Measurements from ENCODE around the gene RASA3.
"Not testable (repeated sequence)": the region's sequence is repeated elsewhere in the genome, so short reads cannot be mapped to it uniquely, and the experiment has no call there.

GRCh38 chr13:114126086-114126485 lies 6.3 kb downstream of the RASA3 start:
- TF ChIP-seq CTCF, POLR2AphosphoS5, POLR2A (IDR thresholded peaks at IDR 0.05): not testable (repeated sequence)

Data from transverse colon (tissue), 4 donors.